ENCODE measurements around the gene PPM1D.
"Not testable (repeated sequence)": the region's sequence is repeated elsewhere in the genome, so short reads cannot be mapped to it uniquely, and the experiment has no call there.

PPM1D gene

DNA sequence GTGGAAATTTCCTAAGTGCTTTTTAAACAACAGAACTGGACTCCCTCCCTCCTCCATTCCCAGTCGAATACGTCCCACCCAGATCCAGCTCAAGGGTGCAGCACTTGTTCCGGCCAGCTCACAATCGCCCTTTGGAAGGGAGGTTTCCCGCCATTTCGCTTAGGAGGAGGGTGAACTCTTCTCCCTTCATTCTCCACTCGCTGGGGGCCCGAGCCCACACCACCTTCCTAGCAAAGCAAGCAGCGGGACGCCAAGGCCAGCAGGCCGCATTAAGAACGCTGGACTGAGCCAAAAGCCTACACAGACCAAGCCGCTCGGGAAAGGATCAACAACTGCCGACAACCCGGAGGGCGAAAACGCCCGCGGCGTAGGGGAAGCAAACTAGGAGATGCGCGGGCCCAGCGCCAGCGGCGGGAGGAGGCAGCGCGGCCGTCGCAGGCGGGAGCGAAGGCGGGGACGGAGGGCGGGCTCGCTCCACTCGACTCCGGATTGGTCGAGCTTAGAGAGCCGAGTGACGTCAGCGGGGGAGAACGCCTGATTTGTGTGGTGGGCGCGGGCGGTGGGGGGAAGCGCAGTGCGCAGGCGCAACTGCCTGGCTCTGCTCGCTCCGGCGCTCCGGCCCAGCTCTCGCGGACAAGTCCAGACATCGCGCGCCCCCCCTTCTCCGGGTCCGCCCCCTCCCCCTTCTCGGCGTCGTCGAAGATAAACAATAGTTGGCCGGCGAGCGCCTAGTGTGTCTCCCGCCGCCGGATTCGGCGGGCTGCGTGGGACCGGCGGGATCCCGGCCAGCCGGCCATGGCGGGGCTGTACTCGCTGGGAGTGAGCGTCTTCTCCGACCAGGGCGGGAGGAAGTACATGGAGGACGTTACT, at the start of gene PPM1D:
Gene PPM1D, plus strand, starts transcription at position 574 of the 870 bp plus-strand sequence. Its CDS starts 222 bp downstream, at position 796.
- peak; percentile 96 to 98 for DNase-seq (ENCODE audit: extremely low read depth in 1 of 2, low read depth in 1 of 2)

DNA sequence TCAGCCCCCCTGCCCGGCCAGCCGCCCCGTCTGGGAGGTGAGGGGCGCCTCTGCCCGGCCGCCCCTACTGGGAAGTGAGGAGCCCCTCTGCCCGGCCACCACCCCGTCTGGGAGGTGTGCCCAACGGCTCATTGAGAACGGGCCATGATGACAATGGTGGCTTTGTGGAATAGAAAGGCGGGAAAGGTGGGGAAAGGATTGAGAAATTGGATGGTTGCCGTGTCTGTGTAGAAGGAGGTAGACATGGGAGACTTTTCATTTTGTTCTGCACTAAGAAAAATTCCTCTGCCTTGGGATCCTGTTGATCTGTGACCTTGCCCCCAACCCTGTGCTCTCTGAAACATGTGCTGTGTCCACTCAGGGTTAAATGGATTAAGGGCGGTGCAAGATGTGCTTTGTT, 47.7 kb upstream of the PPM1D start:
- DNase-seq (ENCODE audit: extremely low read depth in 1 of 2, low read depth in 1 of 2), result not testable (repeated sequence)

DNA sequence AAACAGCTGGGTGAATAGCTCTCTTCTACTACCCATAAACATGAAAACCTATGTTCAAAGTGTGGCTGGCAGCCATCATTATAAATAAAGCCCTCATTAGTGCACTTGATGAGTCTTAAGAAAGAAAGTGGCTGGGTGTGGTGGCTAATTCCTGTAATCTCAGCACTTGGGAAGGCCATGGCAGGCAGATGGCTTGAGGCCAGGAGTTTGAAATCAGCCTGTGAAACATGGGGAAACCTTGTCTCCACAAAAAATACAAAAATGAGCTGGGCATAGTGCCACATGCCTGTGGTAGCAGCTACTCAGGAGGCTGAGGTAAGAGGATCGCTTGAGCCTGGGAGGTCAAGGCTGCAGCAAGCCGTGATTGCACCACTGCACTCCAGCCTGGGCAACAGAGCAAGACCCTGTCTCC, 45.6 kb upstream of the PPM1D start:
- DNase-seq (ENCODE audit: extremely low read depth in 1 of 2, low read depth in 1 of 2), result no peak

DNA sequence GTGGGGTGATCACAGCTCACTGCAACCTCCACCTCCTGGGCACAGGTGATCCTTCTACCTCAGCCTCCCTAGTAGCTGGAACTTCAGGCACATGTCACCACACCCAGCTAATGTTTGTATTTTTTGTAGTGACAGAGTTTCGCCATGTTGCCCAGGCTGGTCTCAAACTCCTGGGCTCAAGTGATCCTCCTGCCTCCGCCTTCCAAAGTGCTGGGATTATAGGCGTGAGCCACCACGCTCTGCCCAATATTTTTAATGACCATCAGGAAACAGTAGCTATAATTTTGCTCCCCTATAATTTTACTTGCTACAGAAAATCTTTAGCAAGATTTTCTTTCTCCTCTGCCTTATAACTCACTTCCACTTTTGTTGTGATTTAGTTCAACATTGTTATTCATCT, 44.2 kb upstream of the PPM1D start:
- no peak for DNase-seq (ENCODE audit: extremely low read depth in 1 of 2, low read depth in 1 of 2)

DNA sequence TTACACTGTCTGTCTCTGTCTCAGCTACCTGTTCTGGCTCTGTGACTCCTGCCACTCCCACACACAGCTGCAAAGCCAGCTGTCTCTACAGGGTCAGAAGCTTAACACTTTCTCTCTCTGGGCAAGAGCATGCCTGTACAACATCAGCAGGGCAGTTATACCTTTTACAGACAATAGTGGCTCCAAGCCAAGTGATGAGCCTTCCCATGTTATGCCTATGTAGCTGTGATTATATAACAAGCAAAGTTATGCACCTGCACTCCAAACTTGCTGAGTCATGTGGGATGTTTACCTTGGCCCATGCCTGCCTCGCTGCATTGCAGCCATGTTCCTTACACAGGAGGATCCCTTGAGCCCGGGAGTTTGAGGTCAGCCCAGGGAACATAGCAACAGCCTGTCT, 42.2 kb upstream of the PPM1D start:
- DNase-seq (ENCODE audit: extremely low read depth in 1 of 2, low read depth in 1 of 2), result no peak

DNA sequence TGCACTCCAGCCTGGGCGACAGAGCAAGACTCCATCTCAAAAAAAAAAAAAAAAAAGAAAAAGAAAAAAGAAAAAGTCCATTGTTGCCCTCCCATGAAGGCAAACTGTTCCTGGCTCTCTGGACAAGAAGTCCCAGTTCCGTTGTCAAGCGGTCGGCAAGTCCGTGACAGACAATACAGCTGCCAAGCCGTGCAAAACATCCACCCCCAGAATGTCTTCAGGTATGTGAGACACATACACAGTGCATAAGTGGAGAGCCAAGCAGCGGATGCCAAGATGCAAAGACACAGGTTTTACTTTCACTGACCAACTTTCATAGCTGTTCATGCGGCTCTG, 40.4 kb upstream of the PPM1D start:
- no peak for DNase-seq (ENCODE audit: extremely low read depth in 1 of 2, low read depth in 1 of 2)

DNA sequence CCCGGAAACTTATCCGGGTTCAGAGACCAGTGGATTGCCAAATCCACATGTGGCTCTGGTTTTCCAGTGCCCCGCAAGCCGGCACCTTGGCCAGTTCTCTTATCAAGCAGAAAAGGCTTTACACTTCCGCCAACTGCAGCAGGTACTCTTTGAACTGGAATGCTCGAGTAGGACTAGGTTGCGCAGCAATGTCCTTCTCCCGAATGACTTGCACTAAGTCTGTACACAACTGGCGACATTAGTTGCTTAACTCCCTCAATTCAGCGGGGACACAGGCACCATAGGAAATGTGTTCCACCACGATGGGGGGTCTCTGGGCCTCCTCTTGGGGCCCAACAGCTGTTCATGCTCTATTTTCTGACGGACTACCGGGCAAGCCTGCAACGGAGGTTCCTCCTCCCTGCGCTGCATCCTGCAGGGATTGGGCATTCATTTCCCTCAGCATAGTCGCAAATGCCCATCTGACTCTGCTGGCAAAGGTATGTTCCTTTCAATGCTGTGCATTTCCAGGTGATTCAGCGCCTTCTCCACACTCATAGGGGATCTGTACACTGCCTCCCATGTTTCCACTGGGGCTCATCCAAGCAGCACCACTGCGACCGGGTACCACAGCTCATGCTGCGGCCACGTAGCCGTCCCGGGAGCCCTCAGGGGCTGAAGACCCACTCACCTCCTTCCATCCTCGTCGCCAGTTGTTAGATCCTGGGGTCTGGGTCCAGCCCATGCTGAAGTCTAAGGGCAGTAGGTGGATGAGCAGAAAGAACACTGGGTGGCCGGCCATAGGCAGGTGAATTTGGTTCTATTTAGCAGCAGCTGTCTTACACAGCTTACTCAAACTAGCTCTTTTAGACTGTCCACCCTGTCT, 39.8 kb upstream of the PPM1D start:
- DNase-seq (ENCODE audit: extremely low read depth in 1 of 2, low read depth in 1 of 2), result no peak

DNA sequence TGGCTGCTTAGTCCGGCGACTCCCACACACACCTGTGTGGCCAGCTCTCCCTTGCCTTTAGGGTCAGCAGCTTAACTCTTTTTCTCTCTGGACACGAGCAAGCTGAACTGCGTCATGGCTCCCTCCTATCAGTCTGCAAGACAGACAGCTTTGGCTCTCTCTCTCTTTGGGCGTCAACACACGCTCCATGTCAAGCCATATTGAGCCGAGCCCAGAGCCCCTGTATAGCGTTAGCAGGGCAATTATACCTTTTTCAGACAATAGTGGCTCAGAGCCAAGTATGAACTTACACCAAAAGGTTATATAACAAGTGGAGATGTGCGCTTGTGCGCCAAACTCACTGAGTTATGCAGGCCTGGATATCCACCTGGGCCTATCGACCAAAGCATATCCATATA, 39.1 kb upstream of the PPM1D start:
- no peak for DNase-seq (ENCODE audit: extremely low read depth in 1 of 2, low read depth in 1 of 2)

DNA sequence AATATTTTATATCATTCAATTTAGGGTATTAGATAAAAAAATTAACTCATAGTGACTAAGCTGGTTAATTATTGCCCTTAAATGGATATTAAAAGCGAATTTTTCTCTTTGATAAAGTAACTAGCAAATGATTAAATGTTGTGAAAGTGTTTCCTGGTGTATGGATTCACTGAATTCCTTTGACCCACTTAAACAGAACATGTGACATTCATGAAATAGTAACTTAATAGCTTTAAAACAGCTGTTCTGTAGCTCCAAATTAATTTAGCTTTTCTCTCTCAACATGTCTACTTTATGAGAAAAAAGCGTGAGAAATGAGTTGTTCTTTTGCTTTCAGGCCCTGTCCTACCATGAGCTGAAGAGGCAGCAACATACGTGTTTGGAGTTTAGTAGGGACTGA, 37.6 kb upstream of the PPM1D start:
- DNase-seq (ENCODE audit: extremely low read depth in 1 of 2, low read depth in 1 of 2), result no peak

DNA sequence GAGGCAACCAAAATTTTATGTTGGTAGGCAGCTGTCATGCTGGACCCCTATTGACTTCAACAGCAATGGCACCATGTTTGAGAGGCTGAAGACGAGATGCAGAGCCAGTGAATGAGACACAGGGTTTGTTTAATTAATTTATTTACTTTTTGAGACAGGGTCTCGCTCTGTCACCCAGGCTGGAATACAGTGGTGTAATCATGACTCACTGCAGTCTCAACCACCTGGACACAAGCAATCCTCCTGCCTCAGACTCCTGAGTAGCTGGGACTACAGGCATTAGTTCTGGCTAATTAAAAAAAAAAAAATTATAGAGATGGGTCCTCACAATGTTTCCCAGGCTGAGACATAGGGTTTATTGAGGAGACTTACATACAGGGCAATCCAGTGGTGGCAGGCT, 36.2 kb upstream of the PPM1D start:
- DNase-seq (ENCODE audit: extremely low read depth in 1 of 2, low read depth in 1 of 2), result no peak

DNA sequence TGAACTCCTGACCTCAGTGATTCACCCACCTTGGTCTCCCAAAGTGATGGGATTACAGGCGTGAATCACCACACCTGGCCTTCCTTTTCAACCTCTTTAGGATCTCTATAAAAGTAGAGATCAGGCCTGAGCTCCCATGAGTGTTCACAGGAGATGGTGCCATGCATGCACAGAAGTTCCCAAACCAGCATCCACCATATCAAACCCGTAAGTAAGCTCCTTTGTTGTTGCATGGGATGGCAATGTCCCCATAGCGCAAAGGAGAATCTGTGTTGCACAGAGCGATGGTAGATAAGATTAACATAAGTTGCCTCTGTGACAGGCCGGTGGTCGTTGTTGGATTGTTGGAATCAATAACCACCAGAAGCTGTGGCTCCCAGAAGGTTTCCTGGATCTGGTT, 34.8 kb upstream of the PPM1D start:
- no peak for DNase-seq (ENCODE audit: extremely low read depth in 1 of 2, low read depth in 1 of 2)

DNA sequence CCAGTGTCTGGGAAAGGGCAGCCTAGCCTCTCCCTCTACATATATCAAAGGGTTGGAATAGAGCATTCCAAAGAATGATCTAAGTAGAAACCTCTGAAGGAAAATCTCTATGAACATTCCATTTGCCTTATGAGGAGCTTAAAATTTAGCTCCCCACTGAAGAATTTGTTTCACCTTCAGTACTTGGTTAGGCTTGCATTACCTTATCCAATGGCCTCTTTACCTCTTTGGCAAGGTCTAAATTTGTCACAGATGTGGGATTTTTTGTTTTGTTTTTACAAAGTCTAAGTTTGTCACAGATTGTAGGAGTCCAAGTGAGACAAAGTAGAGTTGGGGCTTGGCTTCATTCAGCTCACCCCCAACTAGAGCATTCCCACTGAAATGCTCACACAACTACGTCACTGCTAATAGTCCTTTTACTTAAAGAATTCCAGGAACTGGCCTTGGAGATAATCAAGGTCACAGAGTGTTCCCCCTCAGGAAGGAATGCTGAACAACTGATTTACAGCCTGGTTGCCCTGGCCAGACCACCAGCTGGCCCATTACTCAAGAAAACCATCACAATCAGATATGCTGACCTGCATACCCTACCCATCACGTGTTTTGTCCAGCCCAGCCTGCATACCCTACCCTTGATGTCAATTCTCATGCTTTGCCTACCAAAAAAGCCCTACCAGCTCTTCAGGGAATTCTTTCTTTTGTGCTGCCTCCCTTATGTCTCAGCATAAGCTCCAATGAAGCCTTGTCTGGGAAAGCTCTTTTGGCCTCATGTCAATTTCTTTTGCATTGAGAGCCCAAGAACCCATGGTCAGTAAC, 26.5 kb upstream of the PPM1D start:
- no peak for DNase-seq (ENCODE audit: extremely low read depth in 1 of 2, low read depth in 1 of 2)

DNA sequence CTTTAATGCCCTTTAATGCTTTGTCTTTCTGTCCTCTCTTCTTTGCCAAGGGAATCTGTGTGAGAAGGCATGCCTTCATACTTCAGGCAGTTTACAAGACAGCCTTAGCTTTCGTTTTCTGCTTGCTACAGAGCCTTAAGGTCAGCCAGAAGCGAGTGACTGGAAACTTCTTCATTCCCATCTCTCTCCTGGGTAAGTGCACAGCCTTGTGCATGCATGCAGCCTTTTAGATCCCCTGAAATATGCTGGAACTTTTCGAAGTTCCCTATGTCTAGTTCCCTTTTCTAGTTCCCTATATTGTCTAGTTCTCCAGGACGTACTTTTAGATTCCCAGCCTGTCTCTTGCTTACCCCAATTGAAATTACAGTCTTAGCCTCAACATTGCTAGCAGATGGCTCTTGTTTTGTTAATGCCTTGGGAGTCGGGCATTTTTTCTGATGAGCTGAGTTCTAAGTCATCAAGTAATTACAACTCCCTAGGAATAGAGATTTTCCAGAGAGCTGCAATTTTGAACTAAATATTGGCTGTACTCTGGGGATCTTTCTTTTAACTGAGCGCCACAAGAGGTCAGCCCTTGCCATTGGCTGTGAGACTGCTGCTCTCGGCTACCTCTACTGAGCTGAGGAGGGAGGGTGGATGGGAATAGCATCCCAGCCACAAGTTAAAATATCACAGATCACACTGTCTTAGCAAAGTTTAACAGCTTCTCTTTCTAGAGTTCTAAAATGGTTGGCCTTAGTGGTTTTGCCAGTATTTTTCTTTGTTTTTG, 22.7 kb upstream of the PPM1D start:
- DNase-seq (ENCODE audit: extremely low read depth in 1 of 2, low read depth in 1 of 2), result no peak

DNA sequence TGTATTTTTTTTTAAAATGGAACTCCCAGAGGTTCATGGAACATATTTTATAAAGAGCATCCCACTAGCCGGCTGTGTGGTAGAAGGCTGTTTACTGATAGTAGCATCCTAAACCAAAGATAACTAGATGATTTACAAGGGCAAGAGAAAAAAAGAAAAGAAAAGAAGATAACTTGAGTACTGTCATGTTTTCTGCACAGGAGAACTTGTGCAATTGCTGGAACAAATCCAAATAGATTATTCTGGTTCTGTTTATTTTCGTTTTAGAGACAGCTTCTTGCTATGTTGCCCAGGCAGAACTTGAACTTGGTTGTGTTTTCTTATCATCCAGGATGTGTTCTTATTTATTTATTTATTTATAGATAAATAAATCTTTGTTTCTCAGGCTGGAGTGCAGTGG, 20.9 kb upstream of the PPM1D start:
- no peak for DNase-seq (ENCODE audit: extremely low read depth in 1 of 2, low read depth in 1 of 2)

DNA sequence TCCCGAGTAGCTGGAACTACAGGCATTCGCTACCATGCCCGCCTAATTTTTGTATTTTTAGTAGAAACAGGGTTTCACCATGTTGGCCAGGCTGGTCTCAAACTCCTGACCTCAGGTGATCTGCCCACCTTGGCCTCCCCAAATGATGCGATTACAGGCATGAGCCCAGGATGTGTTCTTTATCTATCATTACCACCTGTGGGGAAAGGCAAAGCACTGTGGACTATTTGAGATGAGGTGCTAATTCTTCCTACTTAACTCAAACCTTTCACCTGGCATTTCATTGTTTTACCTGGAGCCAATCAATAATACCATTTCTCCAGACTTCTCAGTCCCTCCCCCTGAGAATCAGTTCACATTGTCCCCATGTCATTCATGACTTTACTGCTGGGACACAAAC, 20.4 kb upstream of the PPM1D start:
- DNase-seq (ENCODE audit: extremely low read depth in 1 of 2, low read depth in 1 of 2), result no peak

DNA sequence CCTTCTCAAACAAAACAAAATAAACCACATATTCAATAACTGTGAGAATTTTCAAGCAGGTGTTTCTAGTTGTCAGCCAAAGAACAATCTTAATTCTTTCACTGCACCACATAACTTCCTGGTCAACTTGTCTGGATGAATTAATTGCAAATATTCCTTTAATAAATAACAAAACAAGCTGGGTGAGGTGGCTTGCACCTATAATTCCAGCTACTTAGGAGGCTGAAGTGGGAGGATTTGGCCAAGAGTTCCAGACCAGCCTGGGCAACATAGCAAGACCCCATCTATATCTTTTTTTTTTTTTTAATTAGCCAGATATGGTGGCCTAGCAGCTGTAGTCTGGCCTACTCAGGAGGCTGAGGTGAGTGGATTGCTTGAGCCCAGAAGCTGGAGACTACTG, 17.0 kb upstream of the PPM1D start:
- no peak for DNase-seq (ENCODE audit: extremely low read depth in 1 of 2, low read depth in 1 of 2)

DNA sequence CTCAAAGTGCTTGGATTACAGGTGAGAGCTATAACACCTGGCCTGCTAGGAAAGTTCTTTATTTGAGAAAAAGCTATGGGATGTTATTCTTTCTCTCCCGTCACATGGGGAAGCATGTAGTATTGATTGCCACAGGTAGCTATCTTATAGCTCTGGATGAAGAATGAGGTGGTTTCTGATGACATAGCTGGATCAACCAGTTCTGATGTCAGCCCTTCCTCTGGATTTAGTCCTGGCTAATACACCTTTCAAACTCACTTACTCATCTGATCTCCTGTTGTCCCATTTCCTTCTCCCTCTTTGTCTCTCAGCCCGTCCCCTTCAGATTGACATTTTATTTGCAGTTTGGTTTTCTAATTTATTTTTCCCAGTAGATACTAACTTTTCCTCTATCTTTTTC, 14.1 kb upstream of the PPM1D start:
- DNase-seq (ENCODE audit: extremely low read depth in 1 of 2, low read depth in 1 of 2), result no peak

DNA sequence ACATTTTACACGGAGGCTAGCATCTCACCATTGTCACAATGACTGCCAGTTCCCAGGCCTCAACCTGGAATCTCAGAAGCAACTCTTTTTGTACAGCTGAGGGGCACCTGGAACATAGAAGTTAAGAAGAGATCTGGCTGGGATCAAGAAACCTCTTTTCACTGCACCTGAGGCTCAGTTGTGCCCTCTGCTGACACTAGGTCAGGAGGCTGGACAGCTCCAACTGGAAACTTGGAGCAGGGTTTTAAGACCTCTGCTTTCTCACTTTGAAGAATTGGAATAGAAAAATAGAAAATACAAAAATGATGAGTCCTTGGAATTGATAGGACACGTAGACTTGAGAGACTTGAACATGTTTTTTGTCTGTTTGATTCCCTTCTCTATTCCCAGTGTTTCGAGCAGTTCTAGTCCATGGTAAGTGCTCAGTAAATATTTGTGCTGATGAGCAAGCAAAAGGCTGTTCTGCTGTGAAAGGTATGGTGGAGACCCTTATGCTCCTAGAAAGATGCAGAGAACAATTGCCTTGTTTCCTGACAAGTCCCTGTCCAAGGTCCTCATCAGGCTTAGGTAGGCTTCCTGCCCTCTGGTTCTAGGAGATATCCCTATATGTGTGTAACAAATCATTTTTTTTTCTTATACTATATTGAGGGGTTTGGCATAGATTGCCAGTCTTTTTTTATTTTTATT, 13.6 kb upstream of the PPM1D start:
- DNase-seq (ENCODE audit: extremely low read depth in 1 of 2, low read depth in 1 of 2), result no peak

DNA sequence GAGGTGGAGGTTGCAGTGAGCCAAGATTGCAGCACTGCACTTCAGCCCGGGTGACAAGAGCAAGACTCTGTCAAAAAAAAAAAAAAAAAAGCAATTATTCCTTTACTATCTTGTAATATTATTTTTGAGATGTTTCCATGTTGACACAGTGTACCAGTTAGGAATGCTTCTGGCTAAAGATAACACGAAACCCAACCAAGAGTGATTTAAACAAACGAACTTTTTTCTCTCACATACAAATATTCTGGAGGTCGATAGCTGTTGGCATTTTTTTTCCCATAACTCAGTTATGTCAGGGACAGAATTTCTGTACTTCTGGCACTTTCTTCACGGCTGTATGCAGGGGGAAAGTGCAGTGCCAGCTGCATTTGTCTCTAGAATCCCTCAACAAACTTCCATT, 9.9 kb upstream of the PPM1D start:
- no peak for DNase-seq (ENCODE audit: extremely low read depth in 1 of 2, low read depth in 1 of 2)

DNA sequence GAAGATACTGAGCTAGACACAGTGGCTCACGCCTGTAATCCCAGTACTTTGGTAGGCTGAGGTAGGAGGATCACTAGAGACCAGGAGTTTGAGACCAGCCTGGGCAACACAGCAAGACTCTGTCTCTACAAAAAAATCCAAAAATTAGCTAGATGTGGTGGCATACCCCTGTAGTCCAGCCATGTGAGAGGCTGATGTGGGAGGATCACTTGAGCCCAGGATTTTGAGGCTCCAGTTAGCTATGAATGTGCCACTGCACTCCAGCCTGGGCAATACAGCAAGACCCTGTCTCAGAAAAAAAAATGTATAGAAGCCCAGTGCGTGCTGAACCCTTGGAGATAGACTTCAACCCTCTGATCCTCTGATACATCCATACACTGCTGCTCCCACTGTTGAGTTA, 7.2 kb upstream of the PPM1D start:
- no peak for DNase-seq (ENCODE audit: extremely low read depth in 1 of 2, low read depth in 1 of 2)
